Breast epithelium (tissue), 3 donors: ENCODE results near the gene CEP97.

Experiments
- POLR2AphosphoS5 ChIP-seq, 3 donors: sonication (generic); formaldehyde crosslinking; IDR thresholded peaks; one replicate each; pipeline ENCODE4 v1.6.1; 2017; ENCODE audit warnings: antibody characterized with exemption in 3 of 3
- TF ChIP-seq, protein P1 (sequence below), 3 donors: fragments of 450-650 bp; IDR thresholded peaks; one replicate each; pipeline ENCODE4 v1.5.1; 2016 to 2017; ENCODE audit warnings: antibody characterized with exemption in 3 of 3, mild to moderate bottlenecking in 3 of 3, moderate library complexity in 3 of 3

DNA sequence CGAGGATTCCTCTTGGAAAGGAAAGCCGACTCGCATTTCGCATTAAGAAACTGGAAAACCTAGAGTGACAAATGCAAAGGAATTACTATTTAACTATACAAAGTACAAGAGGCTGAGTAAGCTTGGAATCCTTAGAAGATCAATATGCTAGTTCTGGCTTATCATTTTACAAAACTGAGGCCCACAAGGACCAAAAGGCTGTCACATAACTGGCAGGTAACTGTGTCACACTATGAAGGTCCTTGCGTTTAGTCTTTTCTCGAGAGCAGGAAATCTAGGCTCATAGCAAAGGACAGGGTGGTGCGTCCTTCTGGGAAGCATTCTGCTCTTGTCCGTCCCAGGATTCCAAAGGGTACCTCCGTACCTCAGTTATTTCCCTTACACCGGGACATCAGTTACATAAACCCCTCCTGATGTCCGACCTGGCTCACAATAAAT is 38.5 kb upstream of the CEP97 start:
- TF ChIP-seq POLR2AphosphoS5 (IDR thresholded peaks at IDR 0.05), result no peak
- TF ChIP-seq, protein P1, sequence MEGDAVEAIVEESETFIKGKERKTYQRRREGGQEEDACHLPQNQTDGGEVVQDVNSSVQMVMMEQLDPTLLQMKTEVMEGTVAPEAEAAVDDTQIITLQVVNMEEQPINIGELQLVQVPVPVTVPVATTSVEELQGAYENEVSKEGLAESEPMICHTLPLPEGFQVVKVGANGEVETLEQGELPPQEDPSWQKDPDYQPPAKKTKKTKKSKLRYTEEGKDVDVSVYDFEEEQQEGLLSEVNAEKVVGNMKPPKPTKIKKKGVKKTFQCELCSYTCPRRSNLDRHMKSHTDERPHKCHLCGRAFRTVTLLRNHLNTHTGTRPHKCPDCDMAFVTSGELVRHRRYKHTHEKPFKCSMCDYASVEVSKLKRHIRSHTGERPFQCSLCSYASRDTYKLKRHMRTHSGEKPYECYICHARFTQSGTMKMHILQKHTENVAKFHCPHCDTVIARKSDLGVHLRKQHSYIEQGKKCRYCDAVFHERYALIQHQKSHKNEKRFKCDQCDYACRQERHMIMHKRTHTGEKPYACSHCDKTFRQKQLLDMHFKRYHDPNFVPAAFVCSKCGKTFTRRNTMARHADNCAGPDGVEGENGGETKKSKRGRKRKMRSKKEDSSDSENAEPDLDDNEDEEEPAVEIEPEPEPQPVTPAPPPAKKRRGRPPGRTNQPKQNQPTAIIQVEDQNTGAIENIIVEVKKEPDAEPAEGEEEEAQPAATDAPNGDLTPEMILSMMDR (IDR thresholded peaks at IDR 0.05), result no peak
